ENCODE results near the gene NPR3.

The NPR3 gene

GRCh38 chr5:32710550-32711361, at the start of gene NPR3:
Gene NPR3 (plus strand): TSS chr5:32711321. CDS start chr5:32711777, 456 bp downstream.
- peak; percentile 50 for DNase-seq

- DNase-seq: no peak
Measured at GRCh38 chr5:32664523-32664922, 46.6 kb upstream of the NPR3 start.

GRCh38 chr5:32668552-32668951, 42.6 kb upstream of the NPR3 start:
- DNase-seq: no peak

GRCh38 chr5:32673272-32673671, 37.8 kb upstream of the NPR3 start:
- no peak for DNase-seq

- no peak for DNase-seq
Measured at GRCh38 chr5:32677023-32677422, 34.1 kb upstream of the NPR3 start.

- no peak for DNase-seq
Measured at GRCh38 chr5:32678472-32678871, 32.6 kb upstream of the NPR3 start.

- DNase-seq: peak; percentile 18
Measured at GRCh38 chr5:32679218-32679617, 31.9 kb upstream of the NPR3 start.

- no peak for DNase-seq
Measured at GRCh38 chr5:32680183-32680582, 30.9 kb upstream of the NPR3 start.

GRCh38 chr5:32683125-32683524, 28.0 kb upstream of the NPR3 start:
- no peak for DNase-seq

GRCh38 chr5:32684260-32684659, 26.9 kb upstream of the NPR3 start:
- DNase-seq: no peak

GRCh38 chr5:32686799-32687498, 24.2 kb upstream of the NPR3 start:
- DNase-seq: peak; percentile 18

GRCh38 chr5:32687499-32687831, 23.7 kb upstream of the NPR3 start:
- DNase-seq: peak; percentile 63

- DNase-seq: peak; percentile 19
Measured at GRCh38 chr5:32690153-32690552, 21.0 kb upstream of the NPR3 start.

- no peak for DNase-seq
Measured at GRCh38 chr5:32690666-32691065, 20.5 kb upstream of the NPR3 start.

- peak; percentile 92 for DNase-seq
Measured at GRCh38 chr5:32692036-32692746, 18.9 kb upstream of the NPR3 start.

GRCh38 chr5:32703957-32704356, 7.2 kb upstream of the NPR3 start:
- no peak for DNase-seq

- peak; percentile 58 for DNase-seq
Measured at GRCh38 chr5:32707418-32707997, 3.6 kb upstream of the NPR3 start.

GRCh38 chr5:32708949-32709348, 2.2 kb upstream of the NPR3 start:
- DNase-seq: no peak

GRCh38 chr5:32709750-32710549, 1.2 kb upstream of the NPR3 start:
- DNase-seq: peak; percentile 77

- DNase-seq: no peak
Measured at GRCh38 chr5:32711362-32711680, 200 bp downstream of the NPR3 start.

- peak; percentile 26 for DNase-seq
Measured at GRCh38 chr5:32711681-32712480, 760 bp downstream of the NPR3 start.

All from fibroblast of skin of right quadriceps (primary cell).